Fibroblast of lung (primary cell): ENCODE data around the gene IGLON5. TPM values are rescaled to one million over a fixed set of nuclear protein-coding genes. Genes with fewer than 3 reads are reported as not detected.

Experiments used
- DNase-seq, 2 donors: peaks; one replicate each; pipeline versions ENCODE4 v3.0.0 to v3.0.0-alpha.2; 2010; ENCODE audit warnings: low read depth in 2 of 2
- H2AFZ ChIP-seq: 2 replicates; pipeline ENCODE4 v1.5.1; 2012; ENCODE audit warnings: low read length, control low read depth, inconsistent platforms
- H3K27ac ChIP-seq: 2 replicates; pipeline ENCODE4 v1.5.1; 2011; ENCODE audit warnings: low read length, control low read depth; ENCODE audit not compliant: insufficient read depth
- H3K27me3 ChIP-seq: 2 replicates; pipeline ENCODE4 v1.5.1; 2011; ENCODE audit warnings: mild to moderate bottlenecking, low read length; ENCODE audit not compliant: control insufficient read depth, insufficient read depth
- H3K36me3 ChIP-seq: 2 replicates; pipeline ENCODE4 v1.5.1; 2011; ENCODE audit warnings: low read length; ENCODE audit not compliant: control insufficient read depth, insufficient read depth
- H3K4me1 ChIP-seq: 2 replicates; pipeline ENCODE4 v1.5.1; 2011; ENCODE audit warnings: low read length; ENCODE audit not compliant: control insufficient read depth, insufficient read depth; ENCODE audit errors: extremely low read depth
- H3K4me2 ChIP-seq: 2 replicates; pipeline ENCODE4 v1.5.1; 2011; ENCODE audit warnings: low read length, control low read depth; ENCODE audit not compliant: insufficient read depth; ENCODE audit errors: extremely low read depth
- H3K4me3 ChIP-seq, 4 experiments: fragments of 200-600 bp in 1 of 4; sonication (generic) in 1 of 4; replicated peaks in 1 of 4; 2 replicates each; pipeline ENCODE4 v1.5.1; 2011 to 2016; ENCODE audit warnings: low read length in 4 of 4, low read depth in 3 of 4, mild to moderate bottlenecking in 3 of 4, control low read depth in 2 of 4, inconsistent platforms in 1 of 4, mixed read lengths in 1 of 4; ENCODE audit not compliant: insufficient read depth in 1 of 4; ENCODE audit errors: control extremely low read depth in 1 of 4
- H3K79me2 ChIP-seq: 2 replicates; pipeline ENCODE4 v1.5.1; 2012; ENCODE audit warnings: mild to moderate bottlenecking, low read length, inconsistent platforms; ENCODE audit not compliant: control insufficient read depth, insufficient read depth
- H3K9ac ChIP-seq: 2 replicates; pipeline ENCODE4 v1.5.1; 2011; ENCODE audit warnings: mild to moderate bottlenecking, low read length, control low read depth; ENCODE audit not compliant: insufficient read depth
- H3K9me3 ChIP-seq: 2 replicates; pipeline ENCODE4 v1.5.1; 2012; ENCODE audit warnings: low read depth, low read length; ENCODE audit not compliant: control insufficient read depth, insufficient read depth
- H4K20me1 ChIP-seq: 2 replicates; pipeline ENCODE4 v1.5.1; 2011; ENCODE audit warnings: low read length; ENCODE audit not compliant: control insufficient read depth, insufficient read depth; ENCODE audit errors: extremely low read depth
- CTCF ChIP-seq, 2 donors: IDR thresholded peaks in 1 of 2; conservative IDR thresholded peaks in 1 of 2; 1 replicate in 1 of 2; 2 replicates in 1 of 2; pipeline ENCODE4 v1.5.1; 2011 to 2012; ENCODE audit warnings: low read length in 2 of 2, control low read depth in 1 of 2, inconsistent platforms in 1 of 2, low read depth in 1 of 2, mild to moderate bottlenecking in 1 of 2
- EZH2 ChIP-seq: IDR thresholded peaks from 2 replicates; pipeline ENCODE4 v1.5.1; 2012; ENCODE audit warnings: low read length, control low read depth, mild to moderate bottlenecking; ENCODE audit errors: missing control alignments
- polyA plus RNA-seq, 2 donors: library from polyadenylated mRNA; depleted of rRNA in 1 of 2; stranded (reverse) in 1 of 2; unstranded in 1 of 2; fragments of >200 nt; gene quantifications; 2 replicates each; pipeline ENCODE4 v1.2.1, GENCODE V29; 2011 to 2012; ENCODE audit warnings: missing spikeins in 1 of 2
- total RNA-seq: library from RNA; depleted of rRNA; stranded (reverse); fragments of >200 nt; gene quantifications from 2 replicates; pipeline ENCODE4 v1.2.1, GENCODE V29; 2014

The IGLON5 gene
- total and polyA plus RNA-seq, 2 donors (not counting 1 experiment from before 2014, with no cell fraction given): not detected

- H3K4me3 ChIP-seq: no peak overlapping the region
- H3K4me2 ChIP-seq: no peak overlapping the region
- no peak overlapping the region for H3K27ac ChIP-seq
- no peaks in the 10 kb centered on the region for H3K4me1 ChIP-seq
- H3K36me3 ChIP-seq: no peaks in the 10 kb centered on the region
- H2AFZ ChIP-seq: no peak overlapping the region
- no peaks in the 10 kb centered on the region for H3K27me3 ChIP-seq
- H3K79me2 ChIP-seq: no peaks in the 10 kb centered on the region
- TF ChIP-seq CTCF (conservative IDR thresholded peaks at IDR 0.05 in 1 of 2, IDR thresholded peaks at IDR 0.05 in 1 of 2; ENCODE audit: low read depth in 1 of 2, low read length in 2 of 2) (no peak), EZH2 (no peak)
- no peaks in the 10 kb centered on the region for H4K20me1 ChIP-seq
- no peaks in the 10 kb centered on the region for H3K9me3 ChIP-seq
- no peak overlapping the region for H3K9ac ChIP-seq
- no peak for DNase-seq
Measured at GRCh38 chr19:51294977-51295375, 16.5 kb upstream of the IGLON5 start.

DNA sequence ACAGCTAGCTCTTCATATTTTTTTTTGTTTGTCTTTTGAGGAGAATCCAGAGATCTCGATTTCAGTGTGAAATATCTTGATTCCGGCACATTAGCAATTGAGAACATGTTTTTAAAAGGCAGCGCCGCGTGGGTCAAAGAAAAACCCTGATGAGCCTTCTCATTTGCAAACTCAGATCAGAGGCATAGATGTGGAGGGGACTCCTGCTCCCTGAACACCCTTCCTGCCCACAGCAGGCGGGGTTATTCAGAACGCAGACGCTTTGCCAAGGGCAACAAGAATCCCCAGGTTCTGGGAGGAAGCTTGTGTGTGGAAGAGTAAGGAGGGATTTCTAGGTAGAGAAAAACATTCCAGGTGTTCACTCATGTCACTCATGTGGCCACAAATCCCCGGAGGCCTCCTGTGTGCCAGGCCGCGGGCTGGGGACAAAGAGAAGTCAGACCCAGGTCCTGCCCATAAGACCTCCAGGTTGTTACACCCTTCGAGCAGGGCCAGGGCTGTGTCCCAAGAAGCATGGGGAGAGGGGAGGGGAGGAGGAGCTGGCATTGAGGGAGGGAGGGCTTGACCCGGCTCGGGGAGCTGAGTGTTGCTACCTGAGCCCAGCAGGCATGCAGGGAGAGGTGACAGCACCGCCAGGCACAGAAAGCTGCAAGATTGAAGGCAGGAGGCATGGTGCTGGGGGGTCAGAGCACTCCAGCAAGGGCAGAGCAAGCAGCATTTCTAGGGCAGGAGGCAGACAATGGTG lies 15.9 kb upstream of the IGLON5 start:
- Histone ChIP-seq H3K9ac (no peak overlapping the region), H3K27me3 (no peaks in the 10 kb centered on the region), H3K27ac (no peak overlapping the region), H3K4me2 (no peak overlapping the region), H3K4me1 (no peaks in the 10 kb centered on the region), H3K4me3 (no peak overlapping the region), H3K36me3 (no peaks in the 10 kb centered on the region), H3K9me3 (no peaks in the 10 kb centered on the region), H4K20me1 (no peaks in the 10 kb centered on the region), H3K79me2 (no peaks in the 10 kb centered on the region), H2AFZ (no peak overlapping the region)
- no peak for TF ChIP-seq CTCF (conservative IDR thresholded peaks at IDR 0.05 in 1 of 2, IDR thresholded peaks at IDR 0.05 in 1 of 2; ENCODE audit: low read depth in 1 of 2, low read length in 2 of 2)
- no peak for TF ChIP-seq EZH2
- no peak for DNase-seq

DNA sequence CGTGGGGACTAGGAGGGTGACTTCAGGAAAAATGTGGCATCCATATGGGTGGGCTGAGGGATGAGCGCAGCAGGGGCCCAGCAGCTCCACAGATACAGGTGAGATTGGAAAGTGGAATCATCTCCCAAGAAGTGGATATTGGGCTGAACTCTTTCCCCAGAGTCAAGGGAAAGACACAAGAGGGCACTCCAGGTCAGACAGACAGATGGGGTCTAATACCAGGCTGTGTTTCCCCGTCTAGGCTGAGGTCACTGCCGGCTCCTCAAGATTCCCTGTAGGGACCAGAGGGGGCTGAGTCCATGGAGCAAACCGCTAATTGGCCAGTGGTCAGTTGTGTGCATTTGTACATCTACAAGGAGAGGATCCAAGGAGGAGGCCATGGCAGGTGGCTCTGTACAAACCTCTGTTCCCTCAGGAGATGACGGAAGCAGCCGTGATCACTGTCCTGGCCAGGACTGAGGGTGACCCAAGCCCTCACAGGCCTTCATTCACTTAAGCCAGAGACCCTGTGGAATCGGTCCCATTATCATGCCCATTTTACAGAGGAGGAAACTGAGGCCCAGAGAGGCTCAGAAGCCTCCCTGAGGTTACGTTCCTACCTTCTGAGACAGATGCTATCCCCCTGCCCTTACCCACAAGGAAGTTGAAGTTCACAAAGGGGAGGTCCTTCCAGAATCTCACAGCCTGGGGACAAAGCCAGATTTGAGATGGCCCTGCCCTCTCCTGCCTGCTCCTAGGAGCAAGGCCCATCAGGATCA lies 14.9 kb upstream of the IGLON5 start:
- Histone ChIP-seq H3K4me2 (no peak overlapping the region), H3K36me3 (no peaks in the 10 kb centered on the region), H3K79me2 (no peaks in the 10 kb centered on the region), H2AFZ (no peak overlapping the region), H3K4me3 (no peak overlapping the region), H3K9me3 (no peaks in the 10 kb centered on the region), H3K4me1 (no peaks in the 10 kb centered on the region), H3K27me3 (no peaks in the 10 kb centered on the region), H3K27ac (no peak overlapping the region), H3K9ac (no peak overlapping the region), H4K20me1 (no peaks in the 10 kb centered on the region)
- DNase-seq: no peak
- TF ChIP-seq EZH2: no peak
- no peak for TF ChIP-seq CTCF (conservative IDR thresholded peaks at IDR 0.05 in 1 of 2, IDR thresholded peaks at IDR 0.05 in 1 of 2; ENCODE audit: low read depth in 1 of 2, low read length in 2 of 2)
